ENCODE data around the gene COL18A1. TPM values are rescaled to one million over a fixed set of nuclear protein-coding genes. Genes with fewer than 3 reads are reported as not detected.

The COL18A1 gene
- total RNA-seq, 1 experiment from 2014 or later, result 3.3 TPM

- Histone ChIP-seq H3K4me1 (ENCODE audit: insufficient read depth, low read length, poor library complexity, severe bottlenecking) (no peaks in the 10 kb centered on the region), H3K4me3 (ENCODE audit: low read depth, low read length, poor library complexity, severe bottlenecking) (no peak overlapping the region), H3K36me3 (ENCODE audit: insufficient read depth, low read length, poor library complexity, severe bottlenecking) (no peaks in the 10 kb centered on the region), H3K9me3 (ENCODE audit: low read depth, low read length, poor library complexity, severe bottlenecking) (no peaks in the 10 kb centered on the region), H3K27me3 (replicated peaks; ENCODE audit: insufficient read depth, low read depth, low read length, poor library complexity) (no peaks in the 10 kb centered on the region), H3K27ac (ENCODE audit: low read depth, low read length, poor library complexity, severe bottlenecking) (no peak overlapping the region)
- ChIA-PET POLR2A (ENCODE audit: low non-redundant PET) (no interaction called here), CTCF (no interaction called here)
- TF ChIP-seq EZH2 (IDR thresholded peaks at IDR 0.05; ENCODE audit: borderline replicate concordance, low read depth, low read length, poor library complexity, severe bottlenecking) (no peak), CTCF (conservative IDR thresholded peaks at IDR 0.05; ENCODE audit: low read depth, low read length) (no peak)
- intact Hi-C loops (cut with micrococcal nuclease; ENCODE audit: unreplicated experiment), result no loop called here
- BruUV-seq (replicated peaks), result no TSS peak
- DNase-seq (ENCODE audit: low spot score), result no peak
Observed at GRCh38 chr21:45429221-45430175, 24.5 kb downstream of the COL18A1 start.

DNA sequence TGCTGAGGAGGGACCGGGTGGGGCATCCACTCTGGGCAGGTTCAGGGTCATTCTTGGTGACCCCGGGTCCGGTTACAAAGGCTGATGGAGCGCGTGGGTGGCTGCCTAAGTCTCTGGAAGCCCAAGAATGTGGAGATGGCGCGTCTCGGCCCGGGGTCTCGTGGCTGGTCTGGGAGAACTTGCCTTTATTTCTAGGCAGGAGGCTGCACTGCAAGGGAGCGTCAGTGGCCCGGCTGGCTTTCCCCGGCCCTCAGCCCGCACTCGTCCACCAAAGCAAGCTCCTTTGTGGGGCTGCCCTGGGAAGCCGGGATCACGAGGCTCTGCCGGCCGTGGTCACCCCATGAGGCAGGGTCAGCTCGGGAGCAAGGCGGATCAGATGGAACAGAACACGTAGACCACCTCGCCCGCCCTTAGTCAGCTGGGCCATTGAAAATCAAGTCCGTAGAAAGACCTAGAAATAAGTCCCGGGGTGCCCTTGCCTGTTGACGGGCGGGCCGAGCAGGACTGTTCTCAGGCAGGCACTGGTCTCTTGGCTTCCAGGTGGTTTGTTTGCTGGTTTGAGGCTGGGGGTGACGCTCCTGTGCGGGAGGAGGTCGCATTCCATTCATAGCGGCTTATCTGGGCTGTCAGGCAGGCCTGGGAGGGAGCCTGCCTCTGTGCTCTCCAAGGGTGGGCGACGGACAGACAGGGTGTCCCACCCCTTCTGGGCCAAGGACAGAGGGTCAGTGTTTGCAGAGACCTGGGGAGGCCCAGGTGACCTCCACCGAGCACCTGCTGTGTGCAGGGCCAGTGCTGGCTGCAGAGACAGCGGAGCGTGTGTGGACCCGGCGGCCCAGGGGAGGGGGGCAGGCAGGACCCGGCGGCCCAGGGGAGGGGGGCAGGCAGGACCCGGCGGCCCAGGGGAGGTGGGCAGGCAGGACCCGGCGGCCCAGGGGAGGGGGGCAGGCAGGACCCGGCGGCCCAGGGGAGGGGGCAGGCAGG is 25.8 kb downstream of the COL18A1 start:
- ChIA-PET POLR2A (ENCODE audit: low non-redundant PET) (no interaction called here), CTCF (no interaction called here)
- H3K36me3 ChIP-seq (ENCODE audit: insufficient read depth, low read length, poor library complexity, severe bottlenecking), result no peaks in the 10 kb centered on the region
- DNase-seq (ENCODE audit: low spot score), result no peak
- H3K9me3 ChIP-seq (ENCODE audit: low read depth, low read length, poor library complexity, severe bottlenecking), result no peaks in the 10 kb centered on the region
- no peak overlapping the region for H3K27ac ChIP-seq (ENCODE audit: low read depth, low read length, poor library complexity, severe bottlenecking)
- no TSS peak for BruUV-seq (replicated peaks)
- no peaks in the 10 kb centered on the region for H3K27me3 ChIP-seq (replicated peaks; ENCODE audit: insufficient read depth, low read depth, low read length, poor library complexity)
- TF ChIP-seq CTCF (conservative IDR thresholded peaks at IDR 0.05; ENCODE audit: low read depth, low read length), result no peak
- no peak for TF ChIP-seq EZH2 (IDR thresholded peaks at IDR 0.05; ENCODE audit: borderline replicate concordance, low read depth, low read length, poor library complexity, severe bottlenecking)
- no peak overlapping the region for H3K4me3 ChIP-seq (ENCODE audit: low read depth, low read length, poor library complexity, severe bottlenecking)
- no peaks in the 10 kb centered on the region for H3K4me1 ChIP-seq (ENCODE audit: insufficient read depth, low read length, poor library complexity, severe bottlenecking)
- intact Hi-C loops (cut with micrococcal nuclease; ENCODE audit: unreplicated experiment), result no loop called here

- Histone ChIP-seq H3K9me3 (ENCODE audit: low read depth, low read length, poor library complexity, severe bottlenecking) (no peaks in the 10 kb centered on the region), H3K27me3 (replicated peaks; ENCODE audit: insufficient read depth, low read depth, low read length, poor library complexity) (no peaks in the 10 kb centered on the region), H3K27ac (ENCODE audit: low read depth, low read length, poor library complexity, severe bottlenecking) (no peak overlapping the region), H3K36me3 (ENCODE audit: insufficient read depth, low read length, poor library complexity, severe bottlenecking) (no peaks in the 10 kb centered on the region), H3K4me3 (ENCODE audit: low read depth, low read length, poor library complexity, severe bottlenecking) (no peak overlapping the region), H3K4me1 (ENCODE audit: insufficient read depth, low read length, poor library complexity, severe bottlenecking) (no peaks in the 10 kb centered on the region)
- ChIA-PET CTCF (no interaction called here), POLR2A (ENCODE audit: low non-redundant PET) (no interaction called here)
- intact Hi-C loops (cut with micrococcal nuclease; ENCODE audit: unreplicated experiment), result no loop called here
- BruUV-seq (replicated peaks), result no TSS peak
- DNase-seq (ENCODE audit: low spot score), result no peak
- TF ChIP-seq CTCF (conservative IDR thresholded peaks at IDR 0.05; ENCODE audit: low read depth, low read length) (no peak), EZH2 (IDR thresholded peaks at IDR 0.05; ENCODE audit: borderline replicate concordance, low read depth, low read length, poor library complexity, severe bottlenecking) (no peak)
Observed at GRCh38 chr21:45431781-45432572, 27.0 kb downstream of the COL18A1 start.
